ENCODE measurements around the gene CIAO3.

CIAO3 gene

GRCh38 chr16:735982-736453 is 4.8 kb downstream of the CIAO3 start:
- DNase-seq (ENCODE audit: low read depth, low spot score) = no peak

- DNase-seq (ENCODE audit: low read depth, low spot score) = no peak
These were observed 5.6 kb downstream of the CIAO3 start for GRCh38 chr16:734981-735881.

- no peak for DNase-seq (ENCODE audit: low read depth, low spot score)
These were observed 6.4 kb downstream of the CIAO3 start for GRCh38 chr16:734208-734980.

GRCh38 chr16:733382-734207 is 7.2 kb downstream of the CIAO3 start:
- no peak for DNase-seq (ENCODE audit: low read depth, low spot score)

- no peak for DNase-seq (ENCODE audit: low read depth, low spot score)
These were observed 7.9 kb downstream of the CIAO3 start for GRCh38 chr16:732936-733335.

- DNase-seq (ENCODE audit: low read depth, low spot score) = no peak
These were observed 8.5 kb downstream of the CIAO3 start for GRCh38 chr16:732332-732731.

- DNase-seq (ENCODE audit: low read depth, low spot score) = no peak
These were observed 9.9 kb downstream of the CIAO3 start for GRCh38 chr16:730666-731509.

GRCh38 chr16:729768-730665 is 10.8 kb downstream of the CIAO3 start:
- DNase-seq (ENCODE audit: low read depth, low spot score) = no peak

- no peak for DNase-seq (ENCODE audit: low read depth, low spot score)
These were observed 11.7 kb downstream of the CIAO3 start for GRCh38 chr16:728890-729744.

- no peak for DNase-seq (ENCODE audit: low read depth, low spot score)
These were observed 12.5 kb downstream of the CIAO3 start for GRCh38 chr16:728131-728889.

- DNase-seq (ENCODE audit: low read depth, low spot score) = no peak
These were observed 13.4 kb downstream of the CIAO3 start for GRCh38 chr16:727291-727977.

- DNase-seq (ENCODE audit: low read depth, low spot score) = no peak
These were observed 14.1 kb downstream of the CIAO3 start, which contains the start of the genes CCDC78 and HAGHL for GRCh38 chr16:726438-727290. TSS of gene CCDC78 (minus strand) at chr16:726443. CDS start at chr16:726367, 76 bp downstream. TSS of gene HAGHL (plus strand) at chr16:727106. CDS start at chr16:727510, 404 bp downstream.

- DNase-seq (ENCODE audit: low read depth, low spot score) = no peak
These were observed 14.7 kb downstream of the CIAO3 start for GRCh38 chr16:726188-726437.

- DNase-seq (ENCODE audit: low read depth, low spot score) = no peak
These were observed 15.2 kb downstream of the CIAO3 start for GRCh38 chr16:725463-726187.

- DNase-seq (ENCODE audit: low read depth, low spot score) = no peak
These were observed 15.8 kb downstream of the CIAO3 start for GRCh38 chr16:725041-725376.
